ENCODE results near the gene TMBIM1. TPM values are rescaled to one million over a fixed set of nuclear protein-coding genes. Genes with fewer than 3 reads are reported as not detected.

TMBIM1 gene
- total and polyA plus RNA-seq, 9 of the 15 experiments (the other 6 are each of a cell fraction or from before 2014, with no cell fraction given): 14.2 to 105 (median 47.0) TPM

GRCh38 chr2:218323526-218324472 is 31.5 kb upstream of the TMBIM1 start (continued):
- TF ChIP-seq ZBTB40 (IDR thresholded peaks at IDR 0.05): 0 out of 2 replicates have a peak, but pooled peaks have one; percentile 12
- TF ChIP-seq ZBTB40 (CRISPR knock-in tag; IDR thresholded peaks at IDR 0.05): no peak
- peak; percentile 13 for TF ChIP-seq RBBP5 (IDR thresholded peaks at IDR 0.05; ENCODE audit: borderline replicate concordance, insufficient read depth, low read length, poor library complexity, severe bottlenecking)
- TF ChIP-seq CEBPG (CRISPR knock-in tag; IDR thresholded peaks at IDR 0.05): no peak
- peak in 1 of 2 experiments; percentile 36; a peak in 1 of 4 replicates for TF ChIP-seq CEBPG (tag; conservative IDR thresholded peaks at IDR 0.05 in 1 of 2, IDR thresholded peaks at IDR 0.05 in 1 of 2)
- TF ChIP-seq KDM1A (IDR thresholded peaks at IDR 0.05): 0 out of 4 replicates have a peak, but pooled peaks of 1 of the 2 experiments have one; percentile 32
